ENCODE measurements around the gene TOR1AIP2.

TOR1AIP2 gene

GRCh38 chr1:179877586-179878265, at the start of gene TOR1AIP2:
TSS of gene TOR1AIP2 (minus strand) at chr1:179877803. CDS start at chr1:179852665, 25,138 bp downstream.
- DNase-seq (ENCODE audit: low read depth) = peak; percentile 75

GRCh38 chr1:179926850-179927205, 49.2 kb upstream of the TOR1AIP2 start:
- no peak for DNase-seq (ENCODE audit: low read depth)

GRCh38 chr1:179925922-179926849, 48.6 kb upstream of the TOR1AIP2 start:
- DNase-seq (ENCODE audit: low read depth) = peak; percentile 83

- no peak for DNase-seq (ENCODE audit: low read depth)
Observed at GRCh38 chr1:179925302-179925701, 47.7 kb upstream of the TOR1AIP2 start.

- no peak for DNase-seq (ENCODE audit: low read depth)
Observed at GRCh38 chr1:179924268-179924667, 46.7 kb upstream of the TOR1AIP2 start.

GRCh38 chr1:179923029-179923428, 45.4 kb upstream of the TOR1AIP2 start:
- no peak for DNase-seq (ENCODE audit: low read depth)

- no peak for DNase-seq (ENCODE audit: low read depth)
Observed at GRCh38 chr1:179921981-179922872, 44.6 kb upstream of the TOR1AIP2 start.

GRCh38 chr1:179921472-179921871, 43.9 kb upstream of the TOR1AIP2 start:
- DNase-seq (ENCODE audit: low read depth) = no peak

GRCh38 chr1:179917601-179918429, 40.2 kb upstream of the TOR1AIP2 start:
- no peak for DNase-seq (ENCODE audit: low read depth)

- no peak for DNase-seq (ENCODE audit: low read depth)
Observed at GRCh38 chr1:179911812-179912211, 34.2 kb upstream of the TOR1AIP2 start.

- no peak for DNase-seq (ENCODE audit: low read depth)
Observed at GRCh38 chr1:179910934-179911333, 33.3 kb upstream of the TOR1AIP2 start.

GRCh38 chr1:179889589-179889988, 12.0 kb upstream of the TOR1AIP2 start:
- DNase-seq (ENCODE audit: low read depth) = no peak

GRCh38 chr1:179888071-179888470, 10.5 kb upstream of the TOR1AIP2 start:
- DNase-seq (ENCODE audit: low read depth) = no peak

- no peak for DNase-seq (ENCODE audit: low read depth)
Observed at GRCh38 chr1:179883745-179884138, 6.1 kb upstream of the TOR1AIP2 start.

- no peak for DNase-seq (ENCODE audit: low read depth)
Observed at GRCh38 chr1:179883040-179883744, 5.6 kb upstream of the TOR1AIP2 start.

GRCh38 chr1:179882253-179883039, 4.8 kb upstream of the TOR1AIP2 start, which contains the start of gene TOR1AIP1:
TSS of gene TOR1AIP1 (plus strand) at chr1:179882285. CDS start at chr1:179882503, 218 bp downstream.
- DNase-seq (ENCODE audit: low read depth) = peak; percentile 99

GRCh38 chr1:179881642-179882252, 4.1 kb upstream of the TOR1AIP2 start:
- DNase-seq (ENCODE audit: low read depth) = peak; percentile 98

GRCh38 chr1:179879797-179880196, 2.2 kb upstream of the TOR1AIP2 start:
- no peak for DNase-seq (ENCODE audit: low read depth)

GRCh38 chr1:179876300-179876715, 1.3 kb downstream of the TOR1AIP2 start:
- DNase-seq (ENCODE audit: low read depth) = peak; percentile 7

Measured in fibroblast of gingiva (primary cell).